ENCODE results near the gene ANKRD44. TPM values are rescaled to one million over a fixed set of nuclear protein-coding genes. Genes with fewer than 3 reads are reported as not detected.

ANKRD44 gene
- total RNA-seq, 1 experiment from 2014 or later: 7.8 TPM

DNA sequence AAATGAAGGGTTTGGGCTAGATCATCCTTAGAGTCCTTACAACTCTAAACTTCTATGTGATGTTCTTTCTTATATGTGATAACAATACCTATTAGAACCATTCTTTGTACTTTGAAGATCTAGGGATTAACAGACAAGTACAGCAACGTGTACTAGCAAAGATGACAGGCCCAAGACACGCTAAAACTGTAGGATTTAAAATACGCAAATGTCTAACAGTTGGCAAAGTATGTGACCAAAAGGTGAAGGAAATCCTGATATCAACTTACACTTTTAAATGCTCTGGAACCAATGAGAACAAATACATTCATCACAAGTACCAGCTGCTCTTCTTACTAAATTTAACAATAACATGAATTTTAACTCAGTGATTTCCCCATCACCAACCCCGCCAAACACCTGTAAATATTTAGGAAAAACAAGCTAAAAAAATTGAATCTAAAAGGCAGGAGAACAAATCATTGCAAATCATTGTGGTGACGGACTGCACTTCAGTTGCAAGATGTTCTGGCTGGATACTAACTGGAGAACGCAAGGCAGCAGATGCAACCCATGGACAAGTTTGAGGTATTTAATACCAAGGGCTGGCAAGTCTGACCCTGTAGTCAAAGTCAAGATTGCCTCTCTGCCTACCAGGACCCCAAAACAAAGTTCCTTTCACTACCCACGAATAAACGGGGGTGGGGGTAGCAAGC lies 1.4 kb downstream of the ANKRD44 start:
- ATAC-seq (no peak), DNase-seq (ENCODE audit: low read depth, low spot score) (no peak)
- intact Hi-C loops (cut with micrococcal nuclease; ENCODE audit: unreplicated experiment) (loop anchor here (5.0 kb wide), 1 partner anchor 197 kb away; no protein-coding TSS in a partner anchor), in situ Hi-C loops (cut with HindIII; ENCODE audit: low pct_unique_long_range_greater_than_20kb, low sequenced_read_pairs) (no loop called here)
- TF ChIP-seq REST (IDR thresholded peaks at IDR 0.05; ENCODE audit: insufficient read depth in 1 of 2, low read depth in 2 of 2, low read length in 1 of 2): no peak
- no peak for TF ChIP-seq POLR2AphosphoS5 (IDR thresholded peaks at IDR 0.05; ENCODE audit: low read depth, low read length)
- no peak for TF ChIP-seq CTCF (IDR thresholded peaks at IDR 0.05)
- no peak for TF ChIP-seq SIN3A (IDR thresholded peaks at IDR 0.05; ENCODE audit: borderline replicate concordance, insufficient read depth, low read depth, low read length)
- TF ChIP-seq TCF7L2 (IDR thresholded peaks at IDR 0.05; ENCODE audit: low read depth, low read length): no peak
- ChIA-PET POLR2A (interaction anchor here (0.6 kb wide), 1 partner anchor 302 kb away, joined by 3 read pairs; no protein-coding TSS in a partner anchor), CTCF (interaction anchor here (0.6 kb wide), 2 partner anchors 8 to 18 kb away, joined by 3 to 8 read pairs; no protein-coding TSS in a partner anchor)
- peak overlapping the region; percentile 66 to 79 for H3K4me3 ChIP-seq (ENCODE audit: low read depth in 2 of 2, low read length in 2 of 2)
- H3K27ac ChIP-seq (ENCODE audit: low read length): peak overlapping the region; percentile 69
- no peaks in the 10 kb centered on the region for H3K36me3 ChIP-seq (ENCODE audit: control insufficient read depth, insufficient read depth, low read length)
- H3K9me3 ChIP-seq (ENCODE audit: control insufficient read depth, insufficient read depth, low read depth, low read length): no peaks in the 10 kb centered on the region
- peaks cover 17% of the 10 kb centered on the region for H3K4me1 ChIP-seq (ENCODE audit: control insufficient read depth, insufficient read depth, low read length)
- H3K27me3 ChIP-seq (ENCODE audit: control insufficient read depth, insufficient read depth, low read length): no peaks in the 10 kb centered on the region
- BruUV-seq (replicated peaks): no TSS peak

DNA sequence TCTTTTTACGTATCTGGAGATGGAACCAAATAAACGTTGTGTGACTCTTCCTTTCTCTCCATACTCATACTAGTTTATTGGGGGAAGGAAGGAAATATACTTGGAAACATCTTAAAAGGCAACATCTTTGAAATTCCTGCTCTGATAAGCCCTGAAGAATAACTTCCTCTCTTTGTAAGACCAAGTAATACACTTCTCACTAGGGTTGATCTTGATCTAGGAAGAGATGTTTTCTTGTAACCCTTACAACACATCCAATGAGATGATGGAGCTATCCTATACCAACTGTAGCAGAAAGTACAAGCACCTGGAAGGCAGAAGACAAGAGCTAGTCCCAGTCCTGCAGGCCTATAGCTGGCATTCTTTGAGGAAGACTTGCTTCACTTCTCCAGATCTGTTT lies 2.0 kb downstream of the ANKRD44 start:
- Histone ChIP-seq H3K36me3 (ENCODE audit: control insufficient read depth, insufficient read depth, low read length) (no peaks in the 10 kb centered on the region), H3K4me3 (ENCODE audit: low read depth in 2 of 2, low read length in 2 of 2) (no peak overlapping the region), H3K27me3 (ENCODE audit: control insufficient read depth, insufficient read depth, low read length) (no peaks in the 10 kb centered on the region), H3K27ac (ENCODE audit: low read length) (no peak overlapping the region), H3K4me1 (ENCODE audit: control insufficient read depth, insufficient read depth, low read length) (peaks cover 17% of the 10 kb centered on the region), H3K9me3 (ENCODE audit: control insufficient read depth, insufficient read depth, low read depth, low read length) (no peaks in the 10 kb centered on the region)
- intact Hi-C loops (cut with micrococcal nuclease; ENCODE audit: unreplicated experiment) (loop anchor here (5.0 kb wide), 1 partner anchor 196 kb away; no protein-coding TSS in a partner anchor), in situ Hi-C loops (cut with HindIII; ENCODE audit: low pct_unique_long_range_greater_than_20kb, low sequenced_read_pairs) (no loop called here)
- DNase-seq (ENCODE audit: low read depth, low spot score) (no peak), ATAC-seq (no peak)
- TF ChIP-seq SIN3A (IDR thresholded peaks at IDR 0.05; ENCODE audit: borderline replicate concordance, insufficient read depth, low read depth, low read length): no peak
- TF ChIP-seq TCF7L2 (IDR thresholded peaks at IDR 0.05; ENCODE audit: low read depth, low read length): no peak
- no peak for TF ChIP-seq CTCF (IDR thresholded peaks at IDR 0.05)
- no peak for TF ChIP-seq REST (IDR thresholded peaks at IDR 0.05; ENCODE audit: insufficient read depth in 1 of 2, low read depth in 2 of 2, low read length in 1 of 2)
- TF ChIP-seq POLR2AphosphoS5 (IDR thresholded peaks at IDR 0.05; ENCODE audit: low read depth, low read length): no peak
- ChIA-PET POLR2A (interaction anchor here (0.6 kb wide), 1 partner anchor 20 kb away, joined by 3 read pairs; no protein-coding TSS in a partner anchor), CTCF (interaction anchor here (0.6 kb wide), 1 partner anchor 8 kb away, joined by 8 read pairs; no protein-coding TSS in a partner anchor)
- TSS peak; percentile 82 for BruUV-seq (replicated peaks)
